Cardiac muscle cell (in vitro differentiated cells and primary cell): ENCODE measurements around the gene METTL6. TPM values are rescaled to one million over a fixed set of nuclear protein-coding genes. Genes with fewer than 3 reads are reported as not detected.

Source experiments
- polyA plus RNA-seq: library from polyadenylated mRNA; unstranded; fragments of >200 nt; fragmentation: Nextera tagmentation; extraction: Ambion mirVana; gene quantifications from 2 replicates; pipeline ENCODE4 v1.2.1, GENCODE V29; 2016
- total RNA-seq: library from RNA; depleted of rRNA; stranded (reverse); fragments of >200 nt; gene quantifications from 2 replicates; pipeline ENCODE4 v1.2.3, GENCODE V29; 2016

The METTL6 gene
- total and polyA plus RNA-seq, 2 experiments from 2014 or later, result 19.7 to 21.1 TPM

Other genes starting within 250 kb of the METTL6 start
- 21.2 and 33.1 TPM in 2 replicates for gene CAPN7, start 221.3 kb downstream of the METTL6 start, total RNA-seq
- gene CAPN7, start 221.3 kb downstream of the METTL6 start, polyA plus RNA-seq, result 26.7 and 37.4 TPM in 2 replicates
- 17.2 and 18.5 TPM in 2 replicates for gene SH3BP5, start 95.0 kb downstream of the METTL6 start, total RNA-seq
- gene SH3BP5, start 95.0 kb downstream of the METTL6 start, polyA plus RNA-seq, result 10.6 and 11.1 TPM in 2 replicates
- 13.2 and 20.9 TPM in 2 replicates for gene EAF1, start 54 bp upstream of the METTL6 start, total RNA-seq
- gene EAF1, start 54 bp upstream of the METTL6 start, polyA plus RNA-seq, result 8.7 and 12.7 TPM in 2 replicates
- gene COLQ, start 94.2 kb upstream of the METTL6 start, total RNA-seq, result 4.5 and 10.4 TPM in 2 replicates
- gene COLQ, start 94.2 kb upstream of the METTL6 start, polyA plus RNA-seq, result 7.5 and 12.6 TPM in 2 replicates
- 7.8 and 11.2 TPM in 2 replicates for gene HACL1, start 174.0 kb upstream of the METTL6 start, total RNA-seq
- gene HACL1, start 174.0 kb upstream of the METTL6 start, polyA plus RNA-seq, result 11.0 and 24.6 TPM in 2 replicates
- gene BTD, start 174.2 kb upstream of the METTL6 start, total RNA-seq, result 9.4 and 12.9 TPM in 2 replicates
- 13.8 and 14.4 TPM in 2 replicates for gene BTD, start 174.2 kb upstream of the METTL6 start, polyA plus RNA-seq